HG02840 (cell line): Measurements from ENCODE around the gene SHISAL2A.

Experiments used
- ATAC-seq: cut with Tn5 transposase; IDR thresholded peaks from one replicate; pipeline ENCODE4 v1.9.1; 2021; ENCODE audit warnings: mild to moderate bottlenecking, moderate library complexity, moderate number of reproducible peaks; ENCODE audit not compliant: unreplicated experiment, low FRiP score

SHISAL2A gene

GRCh38 chr1:52658795-52659194 is 25.8 kb downstream of the SHISAL2A start:
- no peak for ATAC-seq

DNA sequence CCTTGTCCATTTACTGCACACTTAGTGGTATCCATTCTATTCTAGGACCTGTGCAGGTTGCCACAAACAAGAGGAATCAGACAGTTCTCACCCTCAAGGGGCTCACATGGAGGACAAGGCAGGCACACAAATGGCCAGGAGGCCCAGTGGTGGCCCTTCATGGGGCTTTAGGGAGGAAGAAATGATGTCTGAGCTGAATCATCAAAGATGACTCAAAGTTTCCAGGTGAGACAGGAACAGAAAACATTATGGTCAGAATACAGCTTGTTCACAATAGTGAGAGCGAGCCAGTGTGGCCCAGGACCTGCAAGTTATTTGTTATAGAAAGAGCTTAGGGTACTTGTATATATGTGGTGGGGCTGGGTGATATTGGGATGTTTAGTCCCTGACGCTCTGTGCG is 26.4 kb downstream of the SHISAL2A start:
- ATAC-seq: no peak

DNA sequence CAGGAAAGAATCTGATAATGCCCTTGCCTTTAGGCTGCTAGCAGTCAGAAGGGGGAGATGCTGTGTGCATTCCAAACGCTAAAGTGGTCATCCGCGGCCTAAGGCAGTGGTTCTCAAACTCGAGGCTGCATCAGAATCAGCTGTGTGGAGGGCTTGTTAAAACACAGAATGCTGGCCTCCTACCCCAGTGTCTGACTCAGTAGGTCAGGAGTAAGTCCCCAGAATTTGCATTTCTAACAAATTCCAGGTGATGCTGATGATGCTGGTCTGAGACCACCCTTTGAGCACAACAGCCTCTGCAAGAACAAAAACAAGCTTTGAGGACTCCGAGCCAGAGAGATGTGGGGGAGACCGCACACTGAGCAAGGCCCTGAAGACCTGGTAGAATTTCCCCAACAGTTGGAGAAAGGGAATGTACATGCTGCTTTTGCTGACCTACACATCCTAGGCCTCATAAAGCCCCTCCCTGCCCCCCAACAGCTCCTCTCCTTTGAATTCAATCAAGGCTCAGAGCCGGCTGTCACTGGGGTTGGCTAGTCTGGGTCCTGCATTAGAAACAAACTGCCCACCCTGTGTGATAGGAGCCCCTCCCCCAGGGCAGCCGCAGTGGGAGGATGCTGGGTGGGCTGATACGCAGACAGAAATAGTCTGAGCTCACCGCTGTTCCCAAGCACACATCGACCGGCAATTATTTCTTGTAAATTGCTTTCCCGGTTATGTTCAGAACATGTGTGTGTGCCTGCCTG is 27.1 kb downstream of the SHISAL2A start:
- ATAC-seq: no peak

GRCh38 chr1:52660807-52661206 is 27.8 kb downstream of the SHISAL2A start:
- ATAC-seq: no peak

GRCh38 chr1:52662645-52663313 is 29.8 kb downstream of the SHISAL2A start:
- ATAC-seq: no peak

DNA sequence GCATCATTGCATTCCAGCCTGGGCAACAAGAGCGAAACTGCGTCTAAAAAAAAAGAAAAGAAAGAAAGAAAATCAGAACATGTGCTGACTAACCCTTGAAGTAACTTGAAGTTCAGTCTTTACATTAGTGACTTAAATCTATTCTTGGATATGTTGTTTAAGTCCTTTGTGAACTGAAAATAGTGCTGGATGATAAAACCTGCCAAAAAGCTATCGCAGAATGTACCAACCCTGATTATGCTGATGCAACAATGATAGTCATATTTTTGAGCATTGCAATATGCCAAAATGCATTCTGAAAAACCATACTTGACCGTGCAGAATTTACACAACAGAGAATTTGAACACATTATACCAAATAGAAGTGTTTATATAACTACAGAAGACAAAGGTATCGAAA is 30.7 kb downstream of the SHISAL2A start:
- no peak for ATAC-seq

DNA sequence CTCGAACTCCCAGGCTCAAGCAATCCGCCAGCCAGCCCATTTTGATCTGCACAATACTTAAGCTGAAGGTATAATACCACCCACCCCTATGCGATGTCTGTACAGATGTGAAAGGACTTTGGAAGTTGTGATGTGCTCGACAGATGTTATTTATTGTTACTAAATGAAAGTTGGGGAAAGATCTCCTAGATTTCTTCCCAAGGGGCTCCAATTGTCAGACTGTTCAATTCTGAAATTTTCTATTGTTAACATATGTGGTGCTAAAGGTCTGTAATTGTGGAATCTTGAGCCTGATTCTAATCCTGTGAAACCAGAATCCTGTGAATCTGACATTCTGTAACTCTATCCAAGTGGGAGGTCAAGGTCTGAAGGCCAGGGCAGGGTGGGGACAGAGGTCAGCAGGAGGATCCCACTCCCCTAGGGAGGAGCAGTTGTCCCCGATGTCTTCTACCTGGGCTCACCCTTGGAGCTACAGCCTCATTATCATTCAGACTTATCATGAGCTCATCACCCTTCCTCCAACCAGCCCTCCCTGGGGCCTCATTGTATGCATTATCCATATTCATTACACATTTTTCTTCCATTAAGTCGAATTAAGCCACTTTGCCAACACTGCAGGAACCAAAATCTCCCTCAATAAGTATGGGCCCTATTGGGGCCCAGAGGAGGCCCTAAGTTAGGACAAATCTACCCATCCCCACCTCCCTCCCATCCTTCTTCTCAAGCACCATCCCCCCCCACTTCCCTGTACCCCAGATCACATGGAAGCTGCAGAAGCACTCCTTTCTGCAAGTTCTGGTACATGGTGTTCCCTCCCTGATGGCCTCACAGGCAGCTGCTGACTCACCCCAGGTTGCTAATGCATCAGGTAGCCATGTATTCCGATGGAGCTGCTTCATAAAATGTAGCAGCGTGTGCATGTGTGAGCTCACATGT is 32.3 kb downstream of the SHISAL2A start:
- ATAC-seq: no peak

GRCh38 chr1:52667290-52667689 is 34.3 kb downstream of the SHISAL2A start:
- no peak for ATAC-seq

GRCh38 chr1:52667984-52668383 is 35.0 kb downstream of the SHISAL2A start:
- no peak for ATAC-seq

GRCh38 chr1:52668711-52669110 is 35.7 kb downstream of the SHISAL2A start:
- no peak for ATAC-seq

- no peak for ATAC-seq
Measured at GRCh38 chr1:52669696-52670095, 36.7 kb downstream of the SHISAL2A start.

GRCh38 chr1:52670604-52671003 is 37.6 kb downstream of the SHISAL2A start:
- no peak for ATAC-seq

DNA sequence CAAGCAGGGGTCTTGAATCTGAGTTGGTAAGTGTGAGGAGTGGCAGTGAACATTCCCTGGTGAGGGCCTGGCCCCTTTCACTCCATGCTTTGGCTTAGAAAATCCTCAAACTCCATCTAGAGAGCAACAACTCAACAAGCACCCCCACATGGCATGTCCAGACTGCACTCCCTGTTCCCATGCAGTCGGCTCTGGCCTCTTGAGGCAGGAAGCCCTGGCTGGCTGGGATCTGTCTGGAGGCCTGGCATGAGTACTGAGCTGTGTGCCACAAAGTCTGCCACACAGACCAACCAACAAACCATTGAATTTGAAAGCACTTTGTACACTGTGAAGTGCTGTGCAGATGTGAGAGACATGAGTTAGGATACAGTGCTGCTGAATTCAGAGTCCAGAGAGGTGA is 40.0 kb downstream of the SHISAL2A start:
- ATAC-seq: no peak

DNA sequence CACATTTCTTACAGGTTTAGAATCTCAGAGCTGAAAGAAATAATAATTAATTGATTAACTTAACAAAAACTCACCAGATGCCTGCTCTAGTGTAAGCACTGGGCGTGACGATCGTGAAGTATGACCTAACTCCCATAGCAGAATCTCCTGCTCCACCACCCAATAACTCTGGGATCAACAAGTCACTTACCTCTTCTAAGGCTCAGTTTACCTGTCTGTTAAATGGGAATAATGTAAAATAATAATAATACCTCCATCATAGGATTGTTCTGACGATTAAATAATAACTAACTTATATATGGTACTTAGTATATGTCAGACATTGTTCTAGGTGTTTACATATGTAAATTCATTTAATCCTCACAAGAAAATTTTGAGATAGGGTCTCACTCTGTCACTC is 40.5 kb downstream of the SHISAL2A start:
- no peak for ATAC-seq

- ATAC-seq: no peak
Measured at GRCh38 chr1:52674497-52675384, 41.8 kb downstream of the SHISAL2A start.

GRCh38 chr1:52676249-52676903 is 43.4 kb downstream of the SHISAL2A start:
- ATAC-seq: no peak

- no peak for ATAC-seq
Measured at GRCh38 chr1:52677076-52677806, 44.3 kb downstream of the SHISAL2A start.

- no peak for ATAC-seq
Measured at GRCh38 chr1:52679048-52679447, 46.1 kb downstream of the SHISAL2A start.

DNA sequence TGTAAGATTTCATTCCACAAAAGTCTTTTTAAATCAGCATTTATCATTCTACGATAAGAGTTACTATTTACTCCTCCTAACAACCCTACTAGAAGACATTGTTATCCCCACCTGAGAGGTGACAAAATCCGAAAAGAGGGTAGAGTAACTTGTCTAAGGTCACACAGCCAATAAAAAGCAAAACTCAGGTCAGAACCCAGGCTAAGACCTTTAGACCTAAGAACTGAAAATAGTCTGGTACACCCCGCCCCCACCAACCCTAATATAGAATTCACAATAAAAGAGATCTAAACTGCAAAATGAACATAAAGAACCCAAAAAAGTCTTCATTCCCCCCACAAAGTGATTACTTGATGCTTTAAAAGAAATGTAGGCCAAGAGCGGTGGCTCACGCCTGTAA is 46.5 kb downstream of the SHISAL2A start:
- no peak for ATAC-seq
